Amniotic epithelial cell (primary cell): ENCODE measurements around the gene PRAMEF5.
"Not testable (repeated sequence)": the region's sequence is repeated elsewhere in the genome, so short reads cannot be mapped to it uniquely, and the experiment has no call there.

ENCODE experiments used
- DNase-seq: peaks from one replicate; pipeline ENCODE4 v3.0.0-alpha.2; 2010; ENCODE audit warnings: low read depth

The PRAMEF5 gene

DNA sequence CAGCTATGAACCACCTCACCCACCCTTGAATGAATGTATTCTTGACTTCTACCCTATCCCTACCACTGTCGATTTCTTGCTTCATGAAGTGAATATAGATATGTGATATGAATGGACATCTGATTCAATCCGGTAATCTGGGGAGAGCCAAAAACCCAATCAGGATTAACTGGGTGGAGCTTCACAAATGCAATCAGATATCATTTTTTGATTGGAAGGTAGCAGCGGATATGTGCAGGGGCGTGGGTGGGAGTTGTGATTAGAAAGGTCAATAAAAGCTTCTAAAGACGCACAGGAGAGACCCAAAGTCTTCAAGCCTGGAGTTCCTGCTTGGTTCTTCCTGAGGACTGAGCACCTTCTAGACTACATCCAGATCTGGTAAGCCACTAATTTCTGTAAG, at the start of gene PRAMEF5:
PRAMEF5 (plus strand) TSS at position 301 of the 400 bp plus-strand sequence. CDS start 5,071 bp downstream, outside the sequence.
- not testable (repeated sequence) for DNase-seq

DNA sequence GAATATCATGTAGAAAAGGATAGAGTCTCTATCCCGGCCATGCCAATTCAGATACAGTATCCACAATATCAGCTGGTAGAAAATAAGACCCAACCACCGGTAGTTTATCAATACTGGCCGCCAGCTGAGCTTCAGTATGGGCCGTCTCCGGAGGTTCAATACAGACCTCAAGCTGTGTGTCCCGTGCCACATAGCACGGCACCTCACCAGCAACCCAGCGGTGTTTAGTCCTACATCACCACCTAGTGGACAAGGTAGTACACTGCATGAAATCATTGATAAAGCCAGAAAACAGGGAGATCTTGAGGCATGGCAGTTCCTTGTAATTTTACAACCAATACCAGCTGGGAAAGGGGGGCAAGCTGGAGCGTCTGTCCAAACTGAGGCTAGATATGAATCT, 45.3 kb upstream of the PRAMEF5 start:
- not testable (repeated sequence) for DNase-seq

DNA sequence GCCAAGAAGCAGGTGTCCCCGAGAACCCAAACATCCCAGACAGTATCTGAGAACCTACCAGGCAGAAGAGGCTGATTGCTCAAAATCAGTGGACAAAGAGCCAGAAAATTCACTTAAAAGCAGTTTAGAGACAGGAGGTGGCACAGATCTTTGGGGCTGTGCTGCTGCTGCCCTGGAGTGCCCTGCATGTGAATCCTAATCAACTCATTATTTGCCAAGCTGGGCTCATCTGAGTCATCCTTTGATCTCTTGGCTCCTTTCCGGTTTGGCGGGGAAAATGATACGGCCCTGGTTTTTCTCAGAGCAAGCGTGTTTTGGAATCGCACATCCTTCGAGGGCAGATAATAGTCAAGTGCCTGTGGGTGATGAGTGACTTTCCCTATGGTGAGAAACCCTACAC, 37.4 kb upstream of the PRAMEF5 start:
- DNase-seq, result not testable (repeated sequence)

DNA sequence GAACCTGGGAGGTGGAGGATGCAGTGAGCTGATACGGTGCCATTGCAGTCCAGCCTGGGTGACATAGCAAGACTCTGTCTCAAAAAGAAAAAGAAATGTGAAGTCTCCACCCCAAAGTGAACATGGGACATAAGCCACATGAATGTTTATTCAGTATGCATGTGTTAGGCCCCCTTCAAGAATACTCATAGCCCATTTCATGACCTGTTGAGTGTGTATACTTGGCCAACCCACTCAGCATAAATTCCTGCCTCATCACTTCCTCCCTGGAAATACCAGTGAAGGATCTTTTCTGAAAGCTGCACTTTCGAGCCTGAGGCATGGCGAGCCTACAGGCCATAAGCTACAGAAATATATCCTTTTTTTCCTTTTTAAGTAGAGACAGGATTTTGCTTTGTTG, 34.8 kb upstream of the PRAMEF5 start:
- DNase-seq, result not testable (repeated sequence)

DNA sequence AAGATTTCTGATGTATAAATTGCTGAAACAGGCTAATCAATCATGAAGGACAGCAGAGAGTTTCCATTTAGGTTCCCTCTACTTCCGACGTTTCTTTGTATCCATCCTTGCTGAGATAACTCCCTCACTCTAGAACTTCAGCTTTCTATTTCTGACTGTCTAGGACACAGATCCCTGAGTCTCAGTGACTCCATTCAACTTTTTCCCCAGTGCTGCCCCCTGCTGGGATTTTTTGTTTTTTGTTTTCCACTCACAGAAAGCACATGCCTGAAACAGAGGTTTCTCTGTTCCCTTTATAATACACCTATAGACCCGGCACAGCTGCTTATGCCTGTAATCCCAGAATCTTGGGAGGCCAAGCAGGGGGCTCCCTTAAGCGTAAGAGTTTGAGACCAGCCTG, 31.2 kb upstream of the PRAMEF5 start:
- not testable (repeated sequence) for DNase-seq

DNA sequence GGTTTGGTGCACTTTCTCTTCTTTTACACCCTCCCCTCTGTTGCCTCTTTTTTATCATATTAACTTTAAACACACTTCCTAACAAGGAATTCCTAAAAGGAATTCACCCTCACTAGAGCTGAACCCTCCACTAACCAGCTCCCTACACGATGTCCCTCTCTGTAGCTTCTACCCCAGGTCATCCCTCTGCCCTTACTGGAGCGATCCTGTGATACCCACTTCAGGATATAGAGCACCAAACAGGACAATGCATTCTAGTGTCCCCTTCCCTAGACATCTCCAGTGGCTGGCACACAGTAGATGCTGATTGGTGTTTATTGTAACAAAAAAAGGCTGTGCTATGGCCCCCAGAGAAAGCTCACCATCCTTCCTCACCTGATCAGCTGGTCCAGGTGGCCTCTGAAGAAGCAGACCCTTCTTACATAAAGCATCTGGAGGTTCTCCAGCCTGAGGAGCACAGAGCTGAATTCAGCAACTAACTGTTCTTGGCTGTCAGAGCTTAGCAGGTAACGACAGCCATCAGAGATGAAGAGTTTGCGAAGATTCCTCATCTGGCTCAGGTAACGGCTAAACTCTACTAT, 29.4 kb upstream of the PRAMEF5 start:
- DNase-seq, result no peak

DNA sequence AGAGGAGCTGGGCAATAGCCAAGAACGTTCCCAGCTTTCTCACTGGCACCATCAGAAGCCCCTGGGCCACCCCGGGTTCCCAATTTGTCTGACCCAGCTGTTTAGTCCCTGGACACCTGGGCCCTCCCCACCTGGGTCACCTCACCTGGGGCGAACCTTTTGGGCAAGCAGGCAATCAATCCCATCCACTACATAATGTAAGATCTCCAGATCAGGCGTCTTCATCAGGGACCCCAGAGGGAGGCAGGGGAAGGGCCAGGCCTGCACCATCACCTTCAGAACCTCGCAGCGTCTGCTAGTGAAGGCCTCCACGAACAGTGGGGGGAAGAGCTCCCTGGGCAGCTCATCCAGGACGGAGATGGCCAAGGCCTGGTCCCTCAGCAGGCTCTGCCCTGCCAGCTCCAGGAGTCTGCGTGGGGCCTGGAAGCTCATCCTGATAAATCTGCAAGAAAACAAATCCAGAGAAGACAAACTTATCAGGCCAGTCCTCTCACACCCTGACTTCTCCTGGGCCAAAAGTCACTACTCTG, 28.3 kb upstream of the PRAMEF5 start, which contains the start of gene PRAMEF18:
PRAMEF18 (minus strand) TSS at position 480 of the 530 bp plus-strand sequence; CDS start at position 432, 48 bp downstream.
- DNase-seq, result not testable (repeated sequence)

DNA sequence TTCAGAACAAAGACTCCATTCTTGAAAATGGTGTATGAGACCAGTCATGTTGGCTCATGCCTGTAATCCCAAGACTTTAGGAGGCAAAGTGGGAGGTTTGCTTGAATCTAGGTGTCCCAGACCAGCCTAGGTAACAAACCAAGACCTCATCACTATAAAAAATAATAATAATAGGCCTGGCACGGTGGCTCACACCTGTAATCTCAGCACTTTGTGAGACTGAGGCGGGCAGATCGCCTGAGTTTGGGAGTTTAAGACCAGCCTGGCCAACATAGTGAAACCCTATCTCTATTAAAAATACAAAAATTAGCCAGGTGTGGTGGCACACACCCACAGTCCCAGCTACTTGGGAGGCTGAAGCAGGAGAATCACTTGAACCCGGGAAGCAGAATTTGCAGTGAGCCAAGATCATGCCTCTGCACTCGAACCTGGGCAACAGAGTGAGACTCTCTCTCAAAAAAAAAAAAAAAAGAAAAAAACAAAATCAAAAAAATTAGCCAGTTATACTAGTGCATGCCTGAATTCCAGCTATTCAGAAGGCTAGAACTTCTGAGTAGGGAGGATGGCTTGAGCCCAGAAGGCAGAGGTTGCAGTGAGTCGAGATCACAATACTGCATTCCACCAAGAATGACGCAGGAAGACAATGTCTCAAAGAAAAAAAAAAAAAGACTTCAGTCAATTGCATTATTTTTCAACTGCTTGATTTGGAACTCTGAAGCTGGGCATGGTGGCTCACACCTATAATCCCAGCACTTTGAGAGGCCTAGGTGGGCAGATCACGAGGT, 26.5 kb upstream of the PRAMEF5 start:
- not testable (repeated sequence) for DNase-seq

DNA sequence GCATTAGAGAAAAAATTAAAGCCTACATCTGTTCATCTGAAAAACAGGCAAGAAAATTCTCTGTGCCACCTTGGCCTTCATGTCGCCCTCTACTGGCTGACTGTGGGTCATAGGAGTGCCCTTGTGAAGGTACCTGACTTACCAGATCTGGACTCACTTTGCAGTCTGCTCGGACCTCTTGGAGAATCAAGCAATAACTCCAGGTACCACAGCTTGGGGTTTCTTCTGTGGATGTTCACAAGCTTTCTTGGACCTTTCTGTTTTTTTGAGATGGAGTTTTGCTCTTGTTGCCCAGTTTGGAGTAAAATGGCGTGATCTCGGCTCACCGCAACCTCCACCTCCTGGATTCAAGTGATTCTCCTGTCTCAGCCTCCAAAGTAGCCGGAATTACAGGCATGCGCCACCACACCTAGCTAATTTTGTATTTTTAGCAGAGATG, 25.6 kb upstream of the PRAMEF5 start:
- DNase-seq, result no peak

DNA sequence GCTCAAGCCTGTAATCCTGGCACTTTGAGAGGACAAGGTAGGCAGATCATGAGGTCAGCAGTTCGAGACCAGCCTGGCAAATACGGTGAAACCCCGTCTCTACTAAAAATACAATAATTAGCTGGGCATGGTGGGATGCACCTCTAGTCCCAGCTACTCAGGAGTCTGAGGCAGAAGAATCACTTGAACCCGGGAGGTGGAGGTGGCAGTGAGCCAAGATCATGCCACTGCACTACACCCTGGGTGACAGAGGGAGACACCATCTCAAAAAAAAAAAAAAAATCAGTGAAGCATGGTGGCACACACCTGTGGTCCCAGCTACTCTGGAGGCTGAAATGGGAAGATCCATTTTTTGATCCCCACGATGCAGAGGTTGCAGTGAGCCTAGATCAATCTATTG, 23.9 kb upstream of the PRAMEF5 start:
- not testable (repeated sequence) for DNase-seq

DNA sequence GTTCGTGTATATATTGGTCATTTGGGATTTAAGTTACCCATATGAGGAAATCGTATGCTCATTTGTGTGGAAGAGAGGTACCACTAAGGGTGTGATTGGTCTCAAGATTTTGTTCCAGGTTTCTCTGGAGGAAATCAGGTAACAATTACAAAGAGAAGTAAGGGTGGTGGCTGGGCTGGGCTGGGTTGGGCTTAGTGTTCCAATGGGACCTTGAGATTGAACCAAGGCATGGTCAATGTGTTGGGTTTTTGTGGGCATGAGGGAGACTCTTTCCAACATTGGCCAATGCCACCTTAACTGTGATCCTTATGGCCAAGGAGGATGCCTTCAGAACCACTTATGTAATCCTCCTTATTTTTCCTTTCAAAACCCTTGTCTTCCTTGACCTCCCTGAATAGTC, 23.4 kb upstream of the PRAMEF5 start:
- not testable (repeated sequence) for DNase-seq

DNA sequence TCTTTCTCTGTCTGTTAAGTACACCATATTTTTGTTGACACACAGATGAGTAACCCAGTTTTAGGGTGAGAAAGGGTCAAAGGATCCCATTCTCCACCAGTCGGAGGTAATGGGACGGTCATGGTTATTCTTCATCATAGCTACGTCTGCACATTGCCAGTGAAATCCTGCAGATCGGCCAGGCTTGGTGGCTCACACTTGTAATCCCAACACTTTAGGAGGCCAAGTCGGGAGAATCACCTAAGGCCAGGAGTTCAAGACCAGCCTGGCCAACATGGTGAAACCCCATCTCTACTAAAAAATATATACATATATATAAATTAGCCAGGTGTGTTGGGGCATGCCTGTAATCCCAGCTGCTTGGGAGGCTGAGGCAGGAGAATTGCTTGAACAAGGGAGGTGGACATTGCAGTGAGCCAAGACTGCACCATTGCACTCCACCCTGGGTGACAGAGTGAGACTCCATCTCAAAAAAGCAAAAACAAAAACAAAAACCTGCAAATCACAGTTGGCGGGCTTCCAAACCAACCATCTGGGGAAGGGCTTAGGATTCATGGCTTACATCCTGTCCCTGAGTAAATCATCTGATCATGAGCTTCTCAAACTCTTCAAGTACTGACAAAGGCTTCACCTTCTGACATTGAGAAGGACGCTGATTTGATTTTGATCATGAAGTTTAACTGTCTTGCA, 22.8 kb upstream of the PRAMEF5 start:
- not testable (repeated sequence) for DNase-seq

DNA sequence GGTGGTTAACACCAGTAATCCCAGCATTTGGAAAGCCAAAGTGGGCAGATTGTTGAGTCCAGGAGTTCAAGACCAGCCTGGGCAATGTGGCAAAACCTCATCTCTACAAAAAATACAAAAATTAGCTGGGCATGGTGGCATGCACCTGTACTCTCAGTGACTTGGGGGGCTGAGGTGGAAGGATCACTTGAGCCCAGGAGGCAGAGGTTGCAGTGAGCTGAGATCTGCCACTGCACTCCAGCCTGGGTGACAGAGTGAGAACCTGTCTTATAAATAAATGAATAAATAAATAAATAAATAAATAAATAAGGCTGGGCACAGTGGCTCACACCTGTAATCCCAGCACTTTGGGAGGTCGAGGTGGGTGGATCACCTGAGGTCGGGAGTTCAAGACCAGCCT, 21.9 kb upstream of the PRAMEF5 start:
- not testable (repeated sequence) for DNase-seq

DNA sequence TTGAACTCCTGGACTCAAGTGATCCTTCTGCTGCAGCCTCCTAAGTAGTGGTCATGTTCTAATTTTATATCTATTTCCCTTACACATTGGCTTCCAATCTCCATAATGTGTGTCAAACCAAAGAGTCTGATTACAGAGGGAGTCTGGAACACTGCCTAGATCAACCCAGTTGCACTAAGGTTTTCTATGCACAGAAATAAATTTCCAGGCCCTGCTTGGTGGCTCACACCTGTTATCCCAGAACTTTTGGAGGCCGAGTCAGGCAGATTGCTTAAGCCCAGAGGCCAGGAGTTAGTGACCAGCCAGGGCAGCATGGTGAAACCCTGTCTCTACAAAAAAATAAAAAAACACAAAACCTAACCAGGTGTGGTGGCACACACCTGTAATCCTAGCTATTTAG, 19.9 kb upstream of the PRAMEF5 start:
- DNase-seq, result not testable (repeated sequence)

DNA sequence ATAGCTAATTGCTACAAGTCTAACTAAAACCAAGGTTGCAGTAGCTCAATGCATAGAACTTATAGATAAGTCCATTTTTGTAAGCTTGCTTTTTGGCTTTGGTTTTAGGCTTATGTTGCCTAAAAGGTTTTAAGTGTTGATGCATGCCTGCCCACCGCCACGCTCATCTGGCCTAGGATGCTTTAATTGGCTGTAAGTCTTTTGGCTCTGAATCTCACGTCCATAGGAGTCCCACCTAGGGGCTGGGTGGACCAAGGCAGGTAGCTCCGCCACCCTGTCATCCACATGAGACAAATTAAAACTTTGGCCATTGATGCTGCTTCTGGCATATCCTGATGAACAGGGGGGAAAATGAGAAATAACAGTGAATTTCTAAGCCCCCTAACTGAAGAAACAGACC, 16.4 kb upstream of the PRAMEF5 start:
- DNase-seq, result not testable (repeated sequence)

DNA sequence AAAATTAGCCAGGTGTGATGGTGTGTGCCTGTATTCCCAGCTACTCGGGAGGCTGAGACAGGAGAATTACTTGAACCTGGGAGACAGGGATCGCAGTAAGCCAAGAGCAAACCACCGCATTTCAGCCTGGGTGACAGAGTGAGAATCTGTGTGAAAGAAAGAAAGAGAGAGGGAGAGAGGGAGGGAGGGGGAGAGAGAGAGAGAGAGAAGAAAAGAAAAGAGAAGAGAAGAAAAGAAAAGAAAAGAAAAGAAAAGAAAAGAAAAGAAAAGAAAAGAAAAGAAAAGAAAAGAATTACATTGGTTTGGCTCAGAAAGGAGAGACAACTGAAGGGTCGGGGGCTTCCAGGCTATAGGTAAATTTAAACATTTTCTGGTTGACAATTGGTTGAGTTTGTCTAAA, 14.4 kb upstream of the PRAMEF5 start:
- not testable (repeated sequence) for DNase-seq

DNA sequence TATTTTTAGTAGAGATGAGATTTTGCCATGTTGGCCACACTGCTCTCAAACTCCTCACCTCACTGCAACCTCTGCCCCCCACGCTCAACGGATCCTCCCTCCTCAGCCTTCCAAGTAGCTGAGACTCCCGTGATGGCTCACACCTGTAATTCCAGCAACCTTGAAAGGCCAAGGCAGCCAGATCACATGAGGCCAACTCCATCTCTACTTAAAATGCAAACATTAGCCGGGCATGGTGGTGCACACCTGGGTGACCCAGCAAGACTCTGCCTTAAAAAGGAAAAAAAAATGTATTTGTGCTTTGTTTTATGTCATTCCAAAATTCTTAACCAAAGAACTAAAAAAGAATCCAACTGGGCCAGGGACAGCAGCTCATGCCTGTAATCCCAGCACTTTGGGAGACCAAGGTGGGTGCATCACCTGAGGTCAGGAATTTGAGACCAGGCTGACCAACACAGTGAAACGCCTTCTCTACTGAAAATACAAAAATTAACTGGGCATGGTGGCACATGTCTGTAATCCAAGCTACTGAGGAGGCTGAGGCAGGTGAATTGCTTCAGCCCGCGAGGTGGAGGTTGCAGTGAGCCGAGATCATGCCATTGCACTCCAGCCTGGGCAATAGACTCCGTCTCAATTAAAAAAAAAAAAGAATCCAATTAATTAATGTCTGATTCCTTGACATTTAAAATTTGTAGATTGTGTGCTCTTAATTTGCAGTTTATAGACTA, 10.3 kb upstream of the PRAMEF5 start:
- DNase-seq, result not testable (repeated sequence)

DNA sequence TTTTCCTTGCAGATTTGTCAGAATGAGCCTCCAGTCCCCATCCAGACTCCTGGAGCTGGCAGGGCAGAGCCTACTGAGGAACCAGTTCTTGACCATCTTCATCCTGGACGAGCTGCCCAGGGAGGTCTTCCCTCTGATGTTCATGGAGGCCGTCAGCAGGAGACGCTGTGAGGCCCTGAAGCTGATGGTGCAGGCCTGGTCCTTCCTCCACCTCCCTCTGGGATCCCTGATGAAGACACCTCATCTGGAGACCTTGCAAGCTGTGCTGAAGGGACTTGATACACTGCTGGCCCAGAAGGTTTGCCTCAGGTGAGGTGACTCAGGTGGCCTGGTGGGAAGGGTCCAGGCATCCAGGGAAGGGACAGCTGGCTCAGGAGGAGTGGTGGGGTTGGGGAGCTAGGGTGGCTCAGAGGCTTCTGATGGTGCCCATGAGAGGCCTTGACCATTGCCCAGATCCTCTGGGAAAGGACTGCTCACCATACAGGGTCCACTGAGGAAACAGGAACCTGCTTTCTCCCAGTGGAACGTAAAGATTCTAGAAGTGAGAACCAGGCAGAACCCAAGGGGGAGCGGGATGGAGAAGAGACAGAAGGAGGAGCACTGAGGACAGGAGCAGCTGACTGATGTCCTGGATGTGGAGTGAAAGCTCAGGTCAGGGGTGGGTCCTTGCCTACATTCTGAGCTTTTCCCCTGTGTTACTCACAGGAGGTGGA, 8.0 kb upstream of the PRAMEF5 start:
- not testable (repeated sequence) for DNase-seq

DNA sequence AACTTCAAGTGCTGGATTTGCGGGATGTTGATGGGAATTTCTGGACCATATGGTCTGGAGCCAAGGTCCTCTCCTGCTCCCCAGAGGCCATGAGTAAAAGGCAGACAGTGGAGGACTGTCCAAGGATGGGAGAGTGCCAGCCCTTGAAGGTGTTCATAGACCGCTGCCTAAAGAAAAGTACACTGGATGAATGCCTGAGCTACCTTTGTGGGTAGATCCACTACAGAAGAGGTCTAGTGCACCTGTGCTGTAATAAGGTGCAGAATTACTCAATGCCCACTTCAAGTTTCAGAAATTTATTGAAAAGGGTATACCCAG, 7.5 kb upstream of the PRAMEF5 start:
- DNase-seq, result not testable (repeated sequence)

DNA sequence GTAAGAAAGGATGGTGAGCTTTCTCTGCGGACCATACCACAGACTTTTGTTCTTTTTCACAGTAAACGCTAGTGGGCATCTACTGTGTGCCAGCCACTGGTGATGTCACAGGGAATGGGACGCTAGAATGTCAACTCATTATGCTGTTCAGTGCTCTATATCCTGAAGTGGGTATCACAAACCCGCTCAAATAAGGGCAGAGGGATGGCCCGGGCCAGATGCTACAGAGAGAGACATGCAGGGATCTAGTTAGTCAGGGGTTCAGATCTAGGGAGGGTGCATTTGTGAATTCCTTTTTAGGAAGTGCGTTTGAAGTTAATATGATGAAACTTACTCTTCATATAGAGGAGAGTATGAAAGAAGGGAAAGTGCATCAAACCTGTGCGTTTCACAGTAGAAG, 6.9 kb upstream of the PRAMEF5 start:
- not testable (repeated sequence) for DNase-seq

DNA sequence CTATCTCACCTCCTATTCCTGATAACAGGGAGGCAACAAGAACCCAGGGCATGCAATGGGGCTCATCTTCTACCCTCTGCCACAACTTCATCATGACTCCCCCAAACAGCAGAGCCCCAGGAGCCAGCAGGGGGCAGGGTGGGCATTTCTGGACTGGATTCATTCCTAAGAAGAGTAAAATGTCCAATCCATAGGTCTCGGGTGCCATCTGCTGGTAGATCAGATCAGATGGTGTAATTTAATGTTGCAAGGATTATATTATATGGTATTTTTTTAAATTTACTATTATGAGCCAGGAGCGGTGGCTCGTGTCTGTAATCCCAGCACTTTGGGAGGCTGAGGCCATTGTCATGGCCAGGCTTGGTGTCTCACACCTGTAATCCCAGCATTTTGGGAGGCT, 11.1 kb downstream of the PRAMEF5 start:
- not testable (repeated sequence) for DNase-seq
